Activated effector memory CD4-positive, alpha-beta T cell treated with Interleukin-2 at 50 U/mL for 16 hours (primary cell): ENCODE results near the gene CDKN1C.

Experiments
- DNase-seq: peaks from one replicate; pipeline ENCODE4 v3.0.0-alpha.2; 2020

CDKN1C gene

GRCh38 chr11:2904153-2905052 is 18.8 kb upstream of the CDKN1C start:
- no peak for DNase-seq

- DNase-seq, result no peak
Measured at GRCh38 chr11:2903672-2904011, 18.1 kb upstream of the CDKN1C start.

GRCh38 chr11:2902784-2903671 is 17.5 kb upstream of the CDKN1C start:
- DNase-seq, result no peak

GRCh38 chr11:2901854-2902783 is 16.5 kb upstream of the CDKN1C start:
- peak; percentile 87 for DNase-seq

- no peak for DNase-seq
Measured at GRCh38 chr11:2901196-2901796, 15.7 kb upstream of the CDKN1C start.

- no peak for DNase-seq
Measured at GRCh38 chr11:2899080-2899783, 13.7 kb upstream of the CDKN1C start.

- peak; percentile 47 for DNase-seq
Measured at GRCh38 chr11:2898366-2899079, 12.9 kb upstream of the CDKN1C start.

GRCh38 chr11:2897048-2897447 is 11.5 kb upstream of the CDKN1C start:
- no peak for DNase-seq

- DNase-seq, result no peak
Measured at GRCh38 chr11:2896047-2896446, 10.5 kb upstream of the CDKN1C start.

- DNase-seq, result no peak
Measured at GRCh38 chr11:2893935-2894334, 8.4 kb upstream of the CDKN1C start.

- peak; percentile 41 for DNase-seq
Measured at GRCh38 chr11:2892967-2893528, 7.5 kb upstream of the CDKN1C start.

GRCh38 chr11:2892215-2892966 is 6.8 kb upstream of the CDKN1C start:
- peak; percentile 47 for DNase-seq

- DNase-seq, result no peak
Measured at GRCh38 chr11:2891326-2892214, 6.0 kb upstream of the CDKN1C start.

GRCh38 chr11:2890466-2891294 is 5.1 kb upstream of the CDKN1C start:
- no peak for DNase-seq

GRCh38 chr11:2889362-2890273 is 4.0 kb upstream of the CDKN1C start:
- DNase-seq, result no peak

- peak; percentile 78 for DNase-seq
Measured at GRCh38 chr11:2888266-2888968, 2.8 kb upstream of the CDKN1C start.
